Cerebellar nuclear complex (tissue), 1 donor: ENCODE measurements around the gene YIF1B.
"Not testable (repeated sequence)": the region's sequence is repeated elsewhere in the genome, so short reads cannot be mapped to it uniquely, and the experiment has no call there.

ENCODE experiments used
- DNase-seq, 2 experiments: peaks; one replicate each; lab custom pipeline; 2025; lab: John Stamatoyannopoulos, UW

YIF1B gene

GRCh38 chr19:38315657-38316476 is at the start of gene YIF1B:
YIF1B (minus strand) TSS chr19:38315947; CDS start chr19:38315917, 30 bp downstream.
- DNase-seq = peak; percentile 93 to 96

- DNase-seq = not testable (repeated sequence)
Observed at GRCh38 chr19:38362946-38363688, 47.4 kb upstream of the YIF1B start.

- DNase-seq = no peak
Observed at GRCh38 chr19:38362076-38362945, 46.6 kb upstream of the YIF1B start.

- peak in 1 of 2 experiments; percentile 2 for DNase-seq
Observed at GRCh38 chr19:38361633-38362075, 45.9 kb upstream of the YIF1B start.

- no peak for DNase-seq
Observed at GRCh38 chr19:38360839-38361631, 45.3 kb upstream of the YIF1B start.

GRCh38 chr19:38360351-38360750 is 44.6 kb upstream of the YIF1B start:
- DNase-seq = no peak

- no peak for DNase-seq
Observed at GRCh38 chr19:38359242-38360021, 43.7 kb upstream of the YIF1B start.

- no peak for DNase-seq
Observed at GRCh38 chr19:38358071-38358470, 42.3 kb upstream of the YIF1B start.

- DNase-seq = no peak
Observed at GRCh38 chr19:38355728-38356725, 40.3 kb upstream of the YIF1B start.

GRCh38 chr19:38352611-38353010 is 36.9 kb upstream of the YIF1B start:
- DNase-seq = no peak

GRCh38 chr19:38351865-38352395 is 36.2 kb upstream of the YIF1B start:
- no peak for DNase-seq

GRCh38 chr19:38350883-38351282 is 35.1 kb upstream of the YIF1B start:
- no peak for DNase-seq

GRCh38 chr19:38346837-38347236 is 31.1 kb upstream of the YIF1B start:
- no peak for DNase-seq

- DNase-seq = no peak
Observed at GRCh38 chr19:38340927-38341326, 25.2 kb upstream of the YIF1B start.

GRCh38 chr19:38339011-38339410 is 23.3 kb upstream of the YIF1B start:
- not testable (repeated sequence) for DNase-seq

- no peak for DNase-seq
Observed at GRCh38 chr19:38337360-38337653, 21.6 kb upstream of the YIF1B start.

- peak; percentile 40 to 68 for DNase-seq
Observed at GRCh38 chr19:38336638-38337359, 21.1 kb upstream of the YIF1B start.

- peak in 1 of 2 experiments; percentile 69 for DNase-seq
Observed at GRCh38 chr19:38335949-38336637, 20.3 kb upstream of the YIF1B start.
